ENCODE measurements around the gene CHAF1B. TPM values are rescaled to one million over a fixed set of nuclear protein-coding genes. Genes with fewer than 3 reads are reported as not detected.

CHAF1B gene
- total and polyA plus RNA-seq, 9 of the 15 experiments (the other 6 are each of a cell fraction or from before 2014, with no cell fraction given) = 7.5 to 36.8 (median 21.0) TPM

- TF ChIP-seq TSHZ1 (CRISPR knock-in tag; IDR thresholded peaks at IDR 0.05) = no peak
- TF ChIP-seq BMI1 (IDR thresholded peaks at IDR 0.05; ENCODE audit: low read length) = no peak
- TF ChIP-seq ILK (tag; IDR thresholded peaks at IDR 0.05; ENCODE audit: borderline replicate concordance, low read depth) = no peak
- TF ChIP-seq FOXJ2 (tag; IDR thresholded peaks at IDR 0.05) = no peak
- no peak for TF ChIP-seq ZNF589 (CRISPR knock-in tag; IDR thresholded peaks at IDR 0.05; ENCODE audit: low read depth)
- TF ChIP-seq L3MBTL2 (IDR thresholded peaks at IDR 0.05) = peak; percentile 88
- TF ChIP-seq NR3C1 (CRISPR knock-in tag; IDR thresholded peaks at IDR 0.05) = no peak
- TF ChIP-seq RBM14 (IDR thresholded peaks at IDR 0.05; ENCODE audit: borderline replicate concordance, insufficient read depth, low read depth, low read length) = no peak
- TF ChIP-seq ZNF609 (CRISPR knock-in tag; IDR thresholded peaks at IDR 0.05; ENCODE audit: borderline replicate concordance) = no peak
- no peak for TF ChIP-seq BCL6 (CRISPR knock-in tag; IDR thresholded peaks at IDR 0.05)
- no peak for TF ChIP-seq HDAC3 (IDR thresholded peaks at IDR 0.05; ENCODE audit: borderline replicate concordance, partially characterized antibody)
- TF ChIP-seq PPARD (CRISPR knock-in tag; IDR thresholded peaks at IDR 0.05) = no peak
- TF ChIP-seq ZNF766 (CRISPR knock-in tag; conservative IDR thresholded peaks at IDR 0.05) = no peak
- no peak for TF ChIP-seq NCOA6 (IDR thresholded peaks at IDR 0.05)
- TF ChIP-seq LEF1 (IDR thresholded peaks at IDR 0.05) = no peak
These were observed at the start of gene CHAF1B (continued) for GRCh38 chr21:36385233-36386030.
